Left renal pelvis (tissue), 4 donors: ENCODE results near the gene ABCC2. TPM values are rescaled to one million over a fixed set of nuclear protein-coding genes. Genes with fewer than 3 reads are reported as not detected.
"Not testable (repeated sequence)": the region's sequence is repeated elsewhere in the genome, so short reads cannot be mapped to it uniquely, and the experiment has no call there.

ENCODE experiments used
- DNase-seq, 4 donors: peaks; one replicate each; pipeline ENCODE4 v3.0.0-alpha.2; 2013; ENCODE audit warnings: low read depth in 4 of 4, low spot score in 3 of 4
- polyA plus RNA-seq, 4 donors: library from polyadenylated mRNA; unstranded; fragments of 120-200 nt; gene quantifications; one replicate each; pipeline ENCODE4 v1.2.1, GENCODE V29; 2013; ENCODE audit not compliant: insufficient read length in 4 of 4

The ABCC2 gene
- 10 to 100 TPM in 2 of 4 donors, 1 to 10 TPM in 1, under 1 TPM in 1; 1.00 to 12.9 (median 8.0) TPM for polyA plus RNA-seq

GRCh38 chr10:99782447-99783286 lies at the start of gene ABCC2:
Gene ABCC2, plus strand, starts transcription at chr10:99782640. Its CDS starts 205 bp downstream, at chr10:99782845.
- DNase-seq, result no peak

- no peak for DNase-seq
Observed at GRCh38 chr10:99733366-99733765, 49.1 kb upstream of the ABCC2 start.

DNA sequence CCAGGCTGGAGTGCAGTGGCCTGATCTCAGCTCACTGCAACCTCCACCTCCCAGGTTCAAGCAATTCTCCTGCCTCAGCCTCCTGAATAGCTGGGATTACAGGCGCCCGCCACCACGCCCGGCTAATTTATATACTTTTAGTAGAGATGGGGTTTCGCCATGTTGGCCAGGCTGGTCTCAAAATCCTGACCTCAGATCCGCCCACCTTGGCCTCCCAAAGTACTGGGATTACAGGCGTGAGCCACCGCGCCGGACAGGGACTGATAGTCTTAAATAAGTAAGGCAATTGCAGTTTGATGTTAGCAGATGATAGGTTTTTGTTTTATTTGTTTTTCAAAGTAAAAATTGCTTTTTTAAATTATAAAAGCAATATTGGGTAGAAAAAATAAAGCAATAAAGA lies 48.3 kb upstream of the ABCC2 start:
- not testable (repeated sequence) for DNase-seq

- no peak for DNase-seq
Observed at GRCh38 chr10:99740260-99740659, 42.2 kb upstream of the ABCC2 start.

- no peak for DNase-seq
Observed at GRCh38 chr10:99740933-99741559, 41.4 kb upstream of the ABCC2 start.

- DNase-seq, result no peak
Observed at GRCh38 chr10:99742254-99742653, 40.2 kb upstream of the ABCC2 start.

DNA sequence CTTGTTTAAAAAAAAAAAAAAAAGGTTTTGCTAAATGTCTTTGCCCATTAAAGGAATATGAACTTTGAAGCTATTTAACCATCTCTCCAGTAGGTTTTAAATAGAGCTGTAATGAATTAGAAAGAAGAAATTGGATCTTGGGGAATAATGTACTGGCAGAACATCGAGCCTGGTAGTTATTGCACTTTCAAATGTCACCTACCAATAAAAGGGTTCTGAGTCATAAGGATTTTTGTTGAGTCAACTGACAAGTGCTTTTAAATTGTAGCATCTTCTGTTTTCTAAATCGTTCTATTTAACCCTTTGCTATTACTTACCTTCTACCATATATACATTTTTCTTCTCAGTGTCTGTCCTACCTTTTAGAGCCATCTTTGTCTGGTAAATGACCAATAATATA lies 39.7 kb upstream of the ABCC2 start:
- DNase-seq, result no peak

GRCh38 chr10:99743841-99744240 lies 38.6 kb upstream of the ABCC2 start:
- no peak for DNase-seq

- DNase-seq, result not testable (repeated sequence)
Observed at GRCh38 chr10:99746166-99746565, 36.3 kb upstream of the ABCC2 start.

DNA sequence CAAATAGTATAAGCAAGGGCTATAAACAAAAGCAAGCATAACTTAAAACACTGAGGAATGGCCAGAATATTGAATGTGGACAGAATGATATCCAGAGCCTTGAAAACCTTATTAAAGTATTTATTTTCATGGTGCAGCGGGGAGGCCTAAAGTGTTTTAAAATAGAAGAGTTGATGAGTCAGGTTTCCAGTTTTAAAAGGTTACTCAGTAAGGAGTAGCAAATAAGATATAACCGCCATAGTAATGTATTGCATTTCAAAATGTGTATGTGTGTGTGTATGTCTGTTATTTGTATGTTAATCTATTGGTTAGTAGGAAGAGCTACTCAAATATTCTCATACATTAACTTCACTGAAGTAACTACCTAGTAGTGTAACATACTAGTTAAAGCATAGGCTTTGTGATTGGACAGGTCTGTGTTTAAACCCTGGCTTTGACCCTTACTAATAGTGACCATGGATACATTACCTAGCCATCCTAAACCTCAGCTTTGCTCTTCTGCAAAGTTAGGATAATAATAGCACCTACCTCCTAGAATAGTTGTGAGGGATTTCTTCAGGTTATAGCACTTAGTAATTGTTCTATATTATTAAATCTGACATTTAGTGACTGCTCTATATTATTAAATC lies 33.5 kb upstream of the ABCC2 start:
- no peak for DNase-seq

- no peak for DNase-seq
Observed at GRCh38 chr10:99750641-99751040, 31.8 kb upstream of the ABCC2 start.

DNA sequence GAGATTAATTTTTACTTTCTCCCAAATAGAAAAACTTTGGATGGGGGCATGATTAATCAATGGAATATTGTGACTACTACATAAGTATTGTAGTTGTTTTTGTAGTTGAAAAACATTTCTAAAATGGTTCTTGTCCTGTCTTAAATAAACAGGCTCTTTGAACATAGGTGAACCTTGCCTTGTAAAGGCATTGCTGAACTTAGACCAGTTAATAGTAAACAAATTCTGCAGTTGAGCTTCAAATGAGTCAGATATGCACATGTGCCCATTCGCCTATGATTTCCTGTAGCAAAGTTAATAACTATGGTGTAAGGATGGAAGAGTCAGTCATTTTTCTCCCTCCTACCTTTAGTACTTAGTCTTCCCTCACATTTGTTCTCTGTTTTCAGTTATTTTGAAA lies 27.8 kb upstream of the ABCC2 start:
- no peak for DNase-seq

- DNase-seq, result no peak
Observed at GRCh38 chr10:99756159-99756558, 26.3 kb upstream of the ABCC2 start.

DNA sequence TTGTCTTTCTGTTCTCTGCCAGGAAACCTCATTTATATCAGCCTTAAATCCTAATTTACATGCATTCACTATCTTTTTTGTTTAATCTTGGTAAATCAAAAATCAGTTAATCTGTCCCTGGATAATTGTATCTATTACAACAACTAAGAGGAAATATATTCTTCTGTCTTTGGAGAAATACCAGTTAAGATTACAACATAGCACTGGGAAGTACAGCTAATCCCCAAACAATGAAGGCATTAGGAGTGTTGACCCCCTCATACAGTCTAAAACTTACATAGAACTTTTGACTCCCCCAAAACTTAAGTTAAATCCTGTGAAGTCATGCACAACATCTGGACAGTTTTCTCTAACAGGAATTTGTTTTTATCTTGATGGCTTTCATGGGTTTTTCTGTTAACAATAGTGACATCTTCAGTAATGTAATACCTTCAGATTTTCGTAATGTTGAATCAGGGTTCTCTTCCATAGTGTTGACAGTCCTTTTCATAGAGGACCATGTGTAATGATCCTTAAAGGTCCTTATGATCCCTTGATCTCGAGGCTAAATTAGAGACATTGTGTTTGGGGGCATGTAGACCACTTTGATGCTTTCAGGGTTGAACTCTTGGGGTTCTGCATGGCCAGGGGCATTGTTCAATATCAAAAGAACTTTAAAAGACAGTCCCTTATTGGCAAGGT lies 24.1 kb upstream of the ABCC2 start:
- no peak for DNase-seq

- no peak for DNase-seq
Observed at GRCh38 chr10:99760321-99760720, 22.1 kb upstream of the ABCC2 start.

GRCh38 chr10:99761365-99761764 lies 21.1 kb upstream of the ABCC2 start:
- DNase-seq, result no peak

DNA sequence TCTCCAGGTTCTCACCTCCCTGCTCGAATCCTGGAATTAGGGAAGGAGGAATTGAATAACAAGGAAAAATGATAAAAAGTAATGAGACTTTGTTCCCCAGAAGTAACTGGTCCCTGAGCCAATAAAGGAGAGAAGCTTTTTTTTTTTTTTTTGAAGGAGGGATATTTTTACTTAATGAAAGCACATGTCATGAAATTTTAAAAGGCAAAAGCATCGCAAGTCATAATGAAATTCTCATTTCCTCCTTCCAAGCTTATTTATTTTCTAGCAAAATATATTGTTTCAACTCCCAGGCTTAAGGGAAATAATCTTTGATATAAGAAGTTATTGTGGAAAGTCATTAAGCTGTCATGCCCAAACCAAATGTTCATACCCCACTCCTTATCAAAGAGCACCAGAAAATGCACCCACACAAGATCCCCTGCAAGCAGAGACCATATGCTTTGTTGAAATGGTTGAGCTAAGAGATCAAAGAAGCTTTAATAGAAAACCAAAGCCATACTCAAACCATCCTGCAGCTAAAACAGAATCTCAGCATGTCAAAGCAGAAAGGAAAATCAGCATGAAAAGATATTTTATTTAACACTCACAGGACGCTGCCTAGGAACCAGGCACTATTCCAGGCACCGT lies 16.7 kb upstream of the ABCC2 start:
- no peak for DNase-seq

DNA sequence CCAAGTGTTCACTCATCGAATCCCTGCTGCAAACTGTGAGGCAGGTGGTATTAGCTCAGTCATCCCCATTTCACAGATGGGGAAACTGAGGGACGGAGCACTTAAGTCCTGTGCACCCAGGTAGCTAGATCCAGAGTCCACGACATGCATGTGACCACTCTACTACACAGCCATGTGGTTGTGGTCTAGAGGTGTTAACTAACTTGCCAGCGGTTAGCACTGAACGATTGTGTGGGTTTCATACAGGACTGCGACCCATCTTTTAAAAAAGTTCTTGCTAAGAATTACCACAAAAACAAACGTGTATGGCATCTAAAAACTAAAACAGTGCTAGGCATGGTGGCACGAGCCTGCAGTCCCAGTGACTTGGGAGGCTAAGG lies 16.1 kb upstream of the ABCC2 start:
- no peak for DNase-seq

DNA sequence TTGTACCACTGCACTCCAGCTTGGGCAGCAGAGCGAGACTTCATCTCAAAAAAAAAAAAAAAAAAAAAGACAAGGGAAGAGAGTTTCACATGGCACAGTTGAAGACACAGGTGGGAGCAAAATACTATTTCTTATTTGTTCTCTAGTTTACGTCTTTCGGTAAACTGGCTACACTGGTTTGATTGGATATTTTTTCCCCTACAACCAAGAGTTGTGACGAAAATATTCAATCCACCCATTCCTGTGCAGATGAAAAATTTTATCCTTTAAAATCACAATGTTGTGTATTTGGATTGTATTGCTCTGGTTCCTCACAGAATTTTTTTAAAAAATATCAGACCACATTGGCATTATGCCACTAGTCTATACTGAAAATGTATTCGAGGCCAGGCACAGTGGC lies 14.5 kb upstream of the ABCC2 start:
- DNase-seq, result no peak

DNA sequence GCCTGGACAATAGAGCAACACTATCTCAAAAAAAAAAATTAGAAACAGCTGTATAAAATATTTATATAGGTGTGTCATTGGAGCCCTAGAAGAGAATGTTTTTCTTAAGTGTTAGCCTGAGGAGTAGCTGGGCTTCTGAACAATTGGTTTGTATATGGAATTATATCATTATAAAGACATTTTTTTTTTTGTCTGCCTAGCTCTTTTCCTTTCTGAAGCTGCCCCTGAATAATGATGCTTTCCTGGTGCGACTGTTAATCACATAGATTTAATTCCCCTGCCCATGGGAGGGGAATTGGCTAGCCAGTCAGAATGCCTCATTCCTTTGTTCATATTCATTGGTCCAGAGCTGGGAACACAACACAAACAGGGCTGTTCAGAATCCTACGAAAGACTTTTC lies 13.9 kb upstream of the ABCC2 start:
- DNase-seq, result no peak

DNA sequence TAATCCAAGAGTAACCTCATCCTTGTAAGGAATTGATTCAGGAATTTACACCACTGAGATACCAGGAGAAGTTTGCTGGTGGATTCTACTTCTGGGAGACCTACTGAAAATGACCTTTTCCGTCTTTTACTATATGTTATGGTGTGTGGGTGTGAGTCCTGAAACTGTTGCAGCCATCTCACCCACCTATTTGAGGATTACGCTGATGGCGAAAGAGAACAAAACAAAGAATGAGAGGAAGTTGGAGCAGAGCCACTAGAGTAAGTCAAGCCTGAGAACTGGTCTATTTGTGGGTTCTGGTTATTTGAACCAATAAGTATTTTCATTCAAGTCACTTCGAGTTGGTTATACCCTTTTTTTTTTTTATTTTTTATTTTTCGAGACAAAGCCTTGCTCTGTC lies 12.7 kb upstream of the ABCC2 start:
- DNase-seq, result no peak
